Peyer's patch (tissue), 4 donors: ENCODE results near the gene ZNHIT2.

Experiments
- POLR2A ChIP-seq, 2 donors: fragments of 450-650 bp; IDR thresholded peaks; one replicate each; pipeline ENCODE4 v1.5.1; 2017; ENCODE audit warnings: antibody characterized with exemption in 2 of 2, mild to moderate bottlenecking in 2 of 2, moderate library complexity in 2 of 2
- TF ChIP-seq, protein P1 (sequence below), 6 experiments: fragments of 450-650 bp in 4 of 6; fragments of 200-600 bp in 2 of 6; sonication (generic) in 1 of 6; IDR thresholded peaks; one replicate each; pipeline ENCODE4 v1.5.1; 2017 to 2019; ENCODE audit warnings: antibody characterized with exemption in 6 of 6, mild to moderate bottlenecking in 3 of 6, moderate library complexity in 1 of 6

- TF ChIP-seq, protein P1, sequence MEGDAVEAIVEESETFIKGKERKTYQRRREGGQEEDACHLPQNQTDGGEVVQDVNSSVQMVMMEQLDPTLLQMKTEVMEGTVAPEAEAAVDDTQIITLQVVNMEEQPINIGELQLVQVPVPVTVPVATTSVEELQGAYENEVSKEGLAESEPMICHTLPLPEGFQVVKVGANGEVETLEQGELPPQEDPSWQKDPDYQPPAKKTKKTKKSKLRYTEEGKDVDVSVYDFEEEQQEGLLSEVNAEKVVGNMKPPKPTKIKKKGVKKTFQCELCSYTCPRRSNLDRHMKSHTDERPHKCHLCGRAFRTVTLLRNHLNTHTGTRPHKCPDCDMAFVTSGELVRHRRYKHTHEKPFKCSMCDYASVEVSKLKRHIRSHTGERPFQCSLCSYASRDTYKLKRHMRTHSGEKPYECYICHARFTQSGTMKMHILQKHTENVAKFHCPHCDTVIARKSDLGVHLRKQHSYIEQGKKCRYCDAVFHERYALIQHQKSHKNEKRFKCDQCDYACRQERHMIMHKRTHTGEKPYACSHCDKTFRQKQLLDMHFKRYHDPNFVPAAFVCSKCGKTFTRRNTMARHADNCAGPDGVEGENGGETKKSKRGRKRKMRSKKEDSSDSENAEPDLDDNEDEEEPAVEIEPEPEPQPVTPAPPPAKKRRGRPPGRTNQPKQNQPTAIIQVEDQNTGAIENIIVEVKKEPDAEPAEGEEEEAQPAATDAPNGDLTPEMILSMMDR (IDR thresholded peaks at IDR 0.05), result no peak
- no peak for TF ChIP-seq POLR2A (IDR thresholded peaks at IDR 0.05)
Observed at GRCh38 chr11:65163684-65164083, 46.2 kb upstream of the ZNHIT2 start.
